Choroid plexus epithelial cell (primary cell): ENCODE measurements around the gene TRIM38.

Experiments used
- DNase-seq: peaks from one replicate; pipeline ENCODE4 v3.0.0-alpha.2; 2010; ENCODE audit warnings: low read depth
- H3K4me3 ChIP-seq: 2 replicates; pipeline ENCODE4 v1.5.1; 2011; ENCODE audit warnings: low read depth, mild to moderate bottlenecking, control low read depth, low read length, moderate library complexity
- CTCF ChIP-seq: conservative IDR thresholded peaks from 2 replicates; pipeline ENCODE4 v1.5.1; 2011; ENCODE audit warnings: low read depth, mild to moderate bottlenecking, control low read depth, inconsistent platforms, low read length, moderate library complexity

TRIM38 gene

GRCh38 chr6:26028212-26028745, 65.7 kb downstream of the TRIM38 start:
- no peak for TF ChIP-seq CTCF
- DNase-seq, result no peak
- H3K4me3 ChIP-seq, result no peak overlapping the region

- TF ChIP-seq CTCF, result no peak
- DNase-seq, result peak; percentile 66
- H3K4me3 ChIP-seq, result no peak overlapping the region
Observed at GRCh38 chr6:26028746-26029569, 66.4 kb downstream of the TRIM38 start.

GRCh38 chr6:26029570-26029856, 66.9 kb downstream of the TRIM38 start:
- TF ChIP-seq CTCF, result no peak
- DNase-seq, result no peak
- H3K4me3 ChIP-seq, result no peak overlapping the region

- H3K4me3 ChIP-seq, result no peak overlapping the region
- no peak for TF ChIP-seq CTCF
- no peak for DNase-seq
Observed at GRCh38 chr6:26029857-26030653, 67.5 kb downstream of the TRIM38 start.

GRCh38 chr6:26030716-26031115, 68.1 kb downstream of the TRIM38 start:
- DNase-seq, result no peak
- no peak for TF ChIP-seq CTCF

GRCh38 chr6:26031151-26031594, 68.6 kb downstream of the TRIM38 start:
- DNase-seq, result no peak
- peak overlapping the region; percentile 61 for H3K4me3 ChIP-seq
- no peak for TF ChIP-seq CTCF

More at GRCh38 chr6:26030716-26031115, 68.1 kb downstream of the TRIM38 start:
- H3K4me3 ChIP-seq, result no peak overlapping the region
